ENCODE data around the gene ROS1.
"Not testable (repeated sequence)": the region's sequence is repeated elsewhere in the genome, so short reads cannot be mapped to it uniquely, and the experiment has no call there.

The ROS1 gene

DNA sequence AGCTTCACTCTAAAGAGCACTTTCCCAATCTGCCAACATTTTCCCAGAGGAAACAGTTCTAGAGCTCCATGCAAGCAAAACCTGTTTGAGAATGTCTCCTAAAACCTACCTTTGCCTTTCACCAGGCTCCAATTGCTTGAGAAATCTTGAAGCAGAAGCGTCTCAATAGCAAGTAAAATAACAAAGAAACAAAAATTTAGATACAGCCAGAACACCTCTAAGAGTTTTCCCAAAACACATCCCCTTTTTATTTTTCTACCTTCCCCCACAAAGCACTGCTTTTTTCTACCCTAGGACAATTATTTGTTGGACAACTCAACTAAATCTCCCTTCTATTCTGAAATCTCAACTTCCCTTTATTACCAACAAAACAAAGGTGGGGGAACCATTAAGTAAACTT, 156.8 kb downstream of the ROS1 start:
- no peak for DNase-seq (ENCODE audit: low read depth in 2 of 3, low spot score in 1 of 3)

DNA sequence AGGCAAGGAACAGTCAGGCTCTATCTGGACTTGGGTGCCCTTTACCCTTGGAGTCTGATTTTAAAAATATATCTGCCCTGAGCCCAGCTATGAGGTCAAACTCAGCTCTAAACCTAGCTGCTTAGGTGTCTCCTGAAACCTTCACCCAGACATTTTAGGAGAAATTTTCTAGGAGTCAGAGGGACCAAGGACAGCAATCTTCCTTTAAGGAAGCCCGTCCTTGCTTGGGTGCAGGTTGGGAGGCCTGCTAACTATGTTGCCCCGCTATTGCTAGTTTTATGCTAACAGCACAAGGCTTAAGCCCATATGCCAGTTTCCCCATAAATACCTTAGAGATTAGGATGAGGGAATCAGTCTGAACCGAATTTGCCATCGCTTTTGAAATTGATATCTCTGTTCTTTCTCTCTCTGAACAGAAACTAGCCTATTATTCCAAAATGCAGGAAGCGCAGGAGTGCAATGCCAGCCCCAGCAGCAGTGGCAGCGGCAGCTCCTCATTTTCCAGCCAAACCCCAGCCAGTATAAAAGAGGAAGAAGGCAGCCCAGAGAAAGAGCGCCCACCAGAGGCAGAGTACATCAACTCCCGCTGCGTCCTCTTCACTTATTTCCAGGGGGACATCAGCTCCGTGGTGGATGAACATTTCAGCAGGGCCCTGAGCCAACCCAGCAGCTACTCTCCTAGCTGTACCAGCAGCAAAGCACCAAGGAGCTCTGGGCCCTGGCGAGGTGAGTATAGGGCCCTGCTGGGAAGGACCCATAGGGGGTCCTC, 157.8 kb downstream of the ROS1 start:
- DNase-seq (ENCODE audit: low read depth in 2 of 3, low spot score in 1 of 3): no peak

GRCh38 chr6:117267054-117267347, 158.7 kb downstream of the ROS1 start:
- DNase-seq (ENCODE audit: low read depth in 2 of 3, low spot score in 1 of 3): no peak

GRCh38 chr6:117266257-117267053, 159.3 kb downstream of the ROS1 start:
- DNase-seq (ENCODE audit: low read depth in 2 of 3, low spot score in 1 of 3): no peak

- DNase-seq (ENCODE audit: low read depth in 2 of 3, low spot score in 1 of 3): no peak
Measured at GRCh38 chr6:117265410-117266256, 160.1 kb downstream of the ROS1 start, which contains the start of gene VGLL2. TSS of gene VGLL2 (plus strand) at chr6:117265558. CDS start at chr6:117265764, 206 bp downstream.

DNA sequence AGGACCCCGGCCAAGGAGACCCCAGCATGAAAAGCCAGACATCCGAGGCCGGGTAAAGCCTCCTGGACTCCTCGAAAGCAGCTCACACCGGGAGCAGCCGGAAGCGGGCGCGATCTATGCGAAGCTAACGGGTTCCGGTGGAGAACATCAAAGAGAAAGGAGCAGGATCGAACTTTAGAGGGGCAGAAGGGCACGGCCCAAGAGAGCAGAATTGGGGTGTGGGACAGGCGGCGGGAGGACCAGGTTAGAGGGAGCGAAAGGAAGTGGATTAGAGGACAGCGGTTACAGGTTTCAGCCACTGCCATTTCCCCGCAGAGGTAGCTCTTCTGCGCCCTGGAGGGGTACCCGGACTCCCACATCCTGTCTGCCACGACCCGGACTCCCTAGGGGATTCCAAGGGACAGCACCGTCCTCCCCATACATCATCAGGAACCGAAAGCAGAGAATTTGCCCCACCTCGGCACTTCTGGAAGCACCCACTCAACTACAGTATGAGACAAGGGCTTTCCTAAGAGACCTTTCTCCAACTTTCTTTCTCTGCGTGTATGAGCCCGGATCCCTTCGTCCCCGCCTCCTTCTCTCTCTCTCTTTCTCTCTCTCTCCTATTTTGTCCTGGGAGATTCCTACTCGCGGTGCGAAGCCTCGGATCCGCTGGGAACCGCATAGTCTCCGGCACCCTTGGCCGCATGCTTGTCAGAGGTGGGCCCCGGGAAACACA, 160.9 kb downstream of the ROS1 start:
- DNase-seq (ENCODE audit: low read depth in 2 of 3, low spot score in 1 of 3): no peak

- DNase-seq (ENCODE audit: low read depth in 2 of 3, low spot score in 1 of 3): no peak
Measured at GRCh38 chr6:117264369-117264691, 161.4 kb downstream of the ROS1 start.

- DNase-seq (ENCODE audit: low read depth in 2 of 3, low spot score in 1 of 3): no peak
Measured at GRCh38 chr6:117263353-117263927, 162.3 kb downstream of the ROS1 start.

DNA sequence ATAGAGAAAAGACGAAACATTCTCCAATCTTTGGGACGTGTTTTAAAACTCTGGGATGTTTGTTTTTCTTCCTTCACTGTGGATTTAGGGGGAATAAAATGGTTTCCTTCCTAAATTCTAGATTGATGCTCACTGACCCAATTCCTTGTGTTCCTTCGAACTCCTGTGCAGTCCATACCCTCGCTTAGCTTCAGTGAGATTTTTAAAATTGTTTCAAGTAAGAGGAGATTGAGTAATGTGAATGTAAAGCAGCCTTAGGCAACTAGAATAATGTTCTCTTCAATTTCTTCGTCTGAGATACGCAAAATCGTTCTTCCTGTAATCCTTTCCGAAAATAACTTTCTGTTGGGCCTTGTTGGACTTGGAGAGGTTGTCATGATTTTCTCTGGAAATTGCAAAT, 162.9 kb downstream of the ROS1 start:
- DNase-seq (ENCODE audit: low read depth in 2 of 3, low spot score in 1 of 3): no peak

DNA sequence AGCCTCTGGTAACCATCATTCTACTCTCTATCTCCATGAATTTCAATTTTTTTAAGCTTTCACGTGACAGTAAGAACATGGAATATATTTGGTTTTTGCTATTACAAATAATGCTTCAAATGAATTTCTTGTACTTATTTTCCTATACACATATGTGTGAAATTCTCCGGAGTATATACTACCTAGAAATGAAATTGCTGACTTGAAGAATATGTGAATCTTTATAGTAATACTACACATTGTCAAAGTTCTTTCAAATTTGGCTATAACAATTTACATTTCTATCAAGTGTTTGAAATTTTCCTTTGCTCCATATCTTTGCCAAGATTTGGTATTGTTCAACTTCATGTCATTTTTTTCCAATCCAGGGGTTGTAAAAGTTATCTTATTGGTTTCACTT, 172.0 kb downstream of the ROS1 start:
- DNase-seq (ENCODE audit: low read depth in 2 of 3, low spot score in 1 of 3): no peak

GRCh38 chr6:117244979-117245378, 180.8 kb downstream of the ROS1 start:
- DNase-seq (ENCODE audit: low read depth in 2 of 3, low spot score in 1 of 3): not testable (repeated sequence)

- not testable (repeated sequence) for DNase-seq (ENCODE audit: low read depth in 2 of 3, low spot score in 1 of 3)
Measured at GRCh38 chr6:117244571-117244970, 181.2 kb downstream of the ROS1 start.

Data from stimulated activated CD4-positive, alpha-beta T cell treated with anti-CD3 and anti-CD28 coated beads, Interleukin-12 subunit alpha, Interleukin-12 subunit beta, amount 100 ng/mL, for 48 hours (primary cell).